ENCODE measurements around the gene PXN. TPM values are rescaled to one million over a fixed set of nuclear protein-coding genes. Genes with fewer than 3 reads are reported as not detected.
A peak's percentile ranks its signal among the peaks of the same experiment; 100 is the strongest.

The PXN gene
- total and polyA plus RNA-seq, 10 of the 15 experiments (the other 5 are each of a cell fraction or from before 2014, with no cell fraction given) = 1.0 to 32.0 (median 11.5) TPM

DNA sequence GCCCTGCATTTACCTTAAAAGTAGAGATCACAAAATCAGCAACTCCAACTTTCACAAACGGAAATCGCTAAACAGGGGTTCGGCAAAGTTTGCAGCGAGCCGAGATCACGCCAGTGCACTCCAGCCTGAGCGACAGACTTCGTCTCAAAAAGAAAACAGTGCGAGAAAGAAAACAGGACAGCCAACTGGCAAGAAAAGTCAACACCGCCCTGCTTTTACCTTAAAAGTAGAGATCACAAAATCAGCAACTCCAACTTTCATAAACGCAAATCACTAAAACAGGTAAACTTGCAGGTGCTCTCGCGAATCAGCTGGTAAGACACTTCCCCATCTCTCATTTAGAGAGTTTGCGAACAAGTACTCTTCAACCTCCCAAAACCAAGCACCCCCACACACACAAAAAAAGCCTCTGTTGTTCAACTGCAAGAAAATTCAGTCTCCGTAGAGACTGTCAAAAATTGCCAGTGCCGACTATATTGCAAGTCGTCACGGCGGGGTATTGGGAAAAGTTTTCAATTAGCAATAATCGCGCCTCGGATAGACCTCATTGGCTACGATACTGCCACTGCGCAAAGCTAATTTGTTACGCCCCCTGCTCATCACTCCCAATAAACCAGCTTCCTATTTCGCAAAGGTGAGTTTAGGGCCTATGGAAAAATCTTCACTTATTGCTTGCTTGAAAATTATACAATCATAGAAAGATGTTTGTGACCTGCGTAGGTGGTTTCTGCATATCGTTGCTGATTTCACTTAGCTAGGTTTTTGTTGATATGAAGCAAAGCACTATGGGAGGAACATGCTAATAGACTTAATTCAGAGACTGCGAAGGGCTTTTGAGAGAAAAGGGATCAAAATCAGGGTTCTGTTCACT, 27.4 kb upstream of the PXN start, which contains the start of gene RNU4-1 (continued):
- TF ChIP-seq, protein P1, sequence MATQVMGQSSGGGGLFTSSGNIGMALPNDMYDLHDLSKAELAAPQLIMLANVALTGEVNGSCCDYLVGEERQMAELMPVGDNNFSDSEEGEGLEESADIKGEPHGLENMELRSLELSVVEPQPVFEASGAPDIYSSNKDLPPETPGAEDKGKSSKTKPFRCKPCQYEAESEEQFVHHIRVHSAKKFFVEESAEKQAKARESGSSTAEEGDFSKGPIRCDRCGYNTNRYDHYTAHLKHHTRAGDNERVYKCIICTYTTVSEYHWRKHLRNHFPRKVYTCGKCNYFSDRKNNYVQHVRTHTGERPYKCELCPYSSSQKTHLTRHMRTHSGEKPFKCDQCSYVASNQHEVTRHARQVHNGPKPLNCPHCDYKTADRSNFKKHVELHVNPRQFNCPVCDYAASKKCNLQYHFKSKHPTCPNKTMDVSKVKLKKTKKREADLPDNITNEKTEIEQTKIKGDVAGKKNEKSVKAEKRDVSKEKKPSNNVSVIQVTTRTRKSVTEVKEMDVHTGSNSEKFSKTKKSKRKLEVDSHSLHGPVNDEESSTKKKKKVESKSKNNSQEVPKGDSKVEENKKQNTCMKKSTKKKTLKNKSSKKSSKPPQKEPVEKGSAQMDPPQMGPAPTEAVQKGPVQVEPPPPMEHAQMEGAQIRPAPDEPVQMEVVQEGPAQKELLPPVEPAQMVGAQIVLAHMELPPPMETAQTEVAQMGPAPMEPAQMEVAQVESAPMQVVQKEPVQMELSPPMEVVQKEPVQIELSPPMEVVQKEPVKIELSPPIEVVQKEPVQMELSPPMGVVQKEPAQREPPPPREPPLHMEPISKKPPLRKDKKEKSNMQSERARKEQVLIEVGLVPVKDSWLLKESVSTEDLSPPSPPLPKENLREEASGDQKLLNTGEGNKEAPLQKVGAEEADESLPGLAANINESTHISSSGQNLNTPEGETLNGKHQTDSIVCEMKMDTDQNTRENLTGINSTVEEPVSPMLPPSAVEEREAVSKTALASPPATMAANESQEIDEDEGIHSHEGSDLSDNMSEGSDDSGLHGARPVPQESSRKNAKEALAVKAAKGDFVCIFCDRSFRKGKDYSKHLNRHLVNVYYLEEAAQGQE (IDR thresholded peaks at IDR 0.05; ENCODE audit: low read depth, low read length) = peak; percentile 45; the same call in 1 of the 2 replicates
- TF ChIP-seq JUND (IDR thresholded peaks at IDR 0.05; ENCODE audit: low read depth, low read length) = no peak
- peak; percentile 81; the same call in 1 of the 2 replicates for TF ChIP-seq CREB1 (IDR thresholded peaks at IDR 0.05; ENCODE audit: low read depth)
- TF ChIP-seq MEF2A (IDR thresholded peaks at IDR 0.05; ENCODE audit: insufficient read depth, low read depth, low read length) = peak; percentile 94
- TF ChIP-seq POLR2AphosphoS5 (IDR thresholded peaks at IDR 0.05; ENCODE audit: low read length) = peak; percentile 100
- TF ChIP-seq BRCA1 (IDR thresholded peaks at IDR 0.05; ENCODE audit: low read depth, low read length) = no peak
- no peak for TF ChIP-seq RAD21 (IDR thresholded peaks at IDR 0.05; ENCODE audit: insufficient read depth, low read depth, low read length)
- no peak for TF ChIP-seq ZBTB40 (IDR thresholded peaks at IDR 0.05; ENCODE audit: borderline replicate concordance)
- peak; percentile 47; the same call in 1 of the 2 replicates for TF ChIP-seq MTA2 (IDR thresholded peaks at IDR 0.05; ENCODE audit: low read depth)
- no peak for TF ChIP-seq SUZ12 (IDR thresholded peaks at IDR 0.05; ENCODE audit: unreplicated experiment)
- TF ChIP-seq SREBF2 (IDR thresholded peaks at IDR 0.05; ENCODE audit: low read length) = no peak
- TF ChIP-seq STAT1 (conservative IDR thresholded peaks at IDR 0.05) = 0 out of 2 replicates have a peak, but pooled peaks have one; percentile 59
- TF ChIP-seq IRF5 (IDR thresholded peaks at IDR 0.05; ENCODE audit: borderline replicate concordance) = no peak
- TF ChIP-seq NFYB (IDR thresholded peaks at IDR 0.05; ENCODE audit: insufficient read depth, low read depth, low read length) = no peak
- peak; percentile 26; the same call in 1 of the 2 replicates for TF ChIP-seq DPF2 (IDR thresholded peaks at IDR 0.05)
- peak; percentile 9; the same call in 1 of the 2 replicates for TF ChIP-seq ZBTB33 (IDR thresholded peaks at IDR 0.05)
- no peak for TF ChIP-seq MEF2B (IDR thresholded peaks at IDR 0.05; ENCODE audit: partially characterized antibody, poor library complexity, severe bottlenecking)
- peak; percentile 56 for TF ChIP-seq ZNF207 (IDR thresholded peaks at IDR 0.05; ENCODE audit: borderline replicate concordance)
